SH-SY5Y (cell line): ENCODE measurements around the gene PKP2.

Source experiments
- GATA2 ChIP-seq: IDR thresholded peaks from 2 replicates; pipeline ENCODE4 v1.6.1; 2011; ENCODE audit warnings: mild to moderate bottlenecking, low read depth, low read length
- GATA3 ChIP-seq: IDR thresholded peaks from 2 replicates; pipeline ENCODE4 v1.6.1; 2011; ENCODE audit warnings: low read depth, mild to moderate bottlenecking, low read length, moderate library complexity

- TF ChIP-seq GATA3 (no peak), GATA2 (no peak)
Measured at GRCh38 chr12:32885831-32886230, 10.7 kb downstream of the PKP2 start.
